Daoy (cell line): ENCODE data around the gene CLDN7. TPM values are rescaled to one million over a fixed set of nuclear protein-coding genes. Genes with fewer than 3 reads are reported as not detected.

Experiments used
- DNase-seq: peaks from one replicate; pipeline ENCODE4 v3.0.0-alpha.2; 2015; ENCODE audit warnings: low read depth
- total RNA-seq: library from RNA; depleted of rRNA; stranded (reverse); fragments of >200 nt; shearing (Covaris generic); gene quantifications from 2 replicates; pipeline ENCODE4 v1.2.3, GENCODE V29; 2014; rRNA removed

Gene CLDN7, protein sequence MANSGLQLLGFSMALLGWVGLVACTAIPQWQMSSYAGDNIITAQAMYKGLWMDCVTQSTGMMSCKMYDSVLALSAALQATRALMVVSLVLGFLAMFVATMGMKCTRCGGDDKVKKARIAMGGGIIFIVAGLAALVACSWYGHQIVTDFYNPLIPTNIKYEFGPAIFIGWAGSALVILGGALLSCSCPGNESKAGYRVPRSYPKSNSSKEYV
- not detected in 2 replicates for total RNA-seq

- no peak for DNase-seq
Observed at GRCh38 chr17:7262192-7262934, at the start of gene CLDN7. Gene CLDN7 (minus strand): TSS chr17:7262478. CDS start chr17:7262043, 435 bp downstream.

GRCh38 chr17:7311110-7311705, 48.9 kb upstream of the CLDN7 start:
- DNase-seq, result no peak

DNA sequence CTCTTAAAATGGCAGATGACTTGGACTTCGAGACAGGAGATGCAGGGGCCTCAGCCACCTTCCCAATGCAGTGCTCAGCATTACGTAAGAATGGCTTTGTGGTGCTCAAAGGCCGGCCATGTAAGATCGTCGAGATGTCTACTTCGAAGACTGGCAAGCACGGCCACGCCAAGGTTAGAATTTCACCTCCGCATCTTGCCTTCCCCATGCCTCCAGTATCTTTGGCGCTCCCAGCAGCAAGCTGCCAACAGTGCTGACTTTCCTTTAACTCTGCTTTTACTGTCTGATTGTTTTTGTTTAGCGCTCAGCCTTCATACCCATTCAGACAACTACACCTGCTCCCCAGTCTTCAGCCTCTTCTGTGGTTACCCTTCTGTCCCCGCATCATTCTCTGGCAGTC, 47.4 kb upstream of the CLDN7 start:
- DNase-seq, result no peak

DNA sequence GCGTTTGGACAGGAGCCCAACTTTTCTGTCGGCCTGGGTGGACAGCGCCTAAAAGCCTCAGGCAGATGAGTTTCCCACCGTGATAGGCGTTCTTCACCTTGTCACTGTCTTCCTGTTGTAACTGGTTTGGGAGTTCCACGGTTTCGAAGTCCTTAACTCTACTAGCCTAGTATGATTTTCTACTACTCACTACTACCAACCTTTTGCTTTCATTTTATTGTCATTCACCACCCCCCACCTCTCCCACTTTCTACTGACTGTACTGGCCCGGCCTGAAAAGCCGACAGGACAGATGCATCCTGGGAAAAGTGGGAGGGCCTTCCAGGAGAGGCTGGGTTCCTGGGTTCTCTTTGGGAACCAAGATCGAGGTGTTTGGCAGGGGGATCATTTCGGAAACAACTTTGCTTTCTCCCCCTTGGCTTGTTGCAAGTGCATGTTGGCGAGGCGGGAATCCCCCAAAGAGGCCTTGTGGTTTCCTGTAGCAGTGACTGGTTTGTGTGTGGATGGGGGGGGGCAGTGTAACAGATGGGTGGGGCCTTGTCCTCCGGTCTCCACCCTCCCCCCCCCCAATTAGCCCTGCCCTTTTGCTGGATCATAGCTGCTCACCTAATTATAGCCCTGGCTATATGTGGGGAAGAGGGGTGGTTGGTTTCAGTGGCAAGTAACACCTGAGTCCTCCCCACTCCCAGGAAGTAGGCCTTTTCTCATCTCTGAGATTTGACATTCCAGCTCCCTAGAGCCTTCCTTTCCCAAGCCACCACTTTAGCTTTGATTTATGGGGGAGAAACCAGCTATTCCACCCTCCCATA, 46.6 kb upstream of the CLDN7 start:
- DNase-seq, result peak; percentile 86

- peak; percentile 53 for DNase-seq
Observed at GRCh38 chr17:7307686-7308624, 45.7 kb upstream of the CLDN7 start.

- peak; percentile 100 for DNase-seq
Observed at GRCh38 chr17:7306911-7307685, 44.8 kb upstream of the CLDN7 start, which contains the start of gene EIF5A. Gene EIF5A (plus strand): TSS chr17:7307628. CDS start chr17:7309636, 2,008 bp downstream.

- no peak for DNase-seq
Observed at GRCh38 chr17:7304179-7304578, 41.9 kb upstream of the CLDN7 start.

GRCh38 chr17:7296189-7296861, 34.0 kb upstream of the CLDN7 start:
- peak; percentile 89 for DNase-seq

GRCh38 chr17:7295230-7296180, 33.2 kb upstream of the CLDN7 start:
- no peak for DNase-seq

DNA sequence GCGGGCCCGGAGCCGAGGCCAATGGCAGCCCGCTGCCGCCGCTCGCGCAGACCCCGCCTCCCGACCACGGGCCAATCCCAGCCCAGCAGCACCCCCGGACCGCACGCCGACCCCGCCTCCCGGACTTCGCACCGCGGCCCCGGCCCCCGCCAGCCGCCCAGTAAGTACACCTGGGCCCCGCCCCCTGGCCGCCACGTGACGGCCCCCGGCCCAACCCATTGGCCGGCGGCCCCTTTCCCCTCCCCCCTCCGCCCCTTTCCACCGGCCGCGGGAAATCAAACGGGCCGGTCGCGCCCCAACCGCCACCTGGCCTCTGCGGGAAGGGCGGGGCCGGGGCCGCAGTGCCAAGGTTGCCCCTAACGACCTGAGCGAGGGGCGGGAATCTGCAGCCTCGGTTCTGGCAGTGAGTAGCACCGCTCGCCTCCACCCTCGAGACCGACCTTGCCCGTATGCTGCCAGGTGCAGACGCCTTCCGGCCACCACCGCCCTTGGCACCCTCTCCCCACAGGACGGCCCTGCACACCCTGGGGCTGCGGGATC, 32.4 kb upstream of the CLDN7 start, which contains the start of gene YBX2:
TSS of gene YBX2 (minus strand) at position 26 of the 540 bp plus-strand sequence. CDS start 139 bp downstream, outside the sequence.
- peak; percentile 92 for DNase-seq

GRCh38 chr17:7293816-7294613, 31.7 kb upstream of the CLDN7 start:
- peak; percentile 30 for DNase-seq

DNA sequence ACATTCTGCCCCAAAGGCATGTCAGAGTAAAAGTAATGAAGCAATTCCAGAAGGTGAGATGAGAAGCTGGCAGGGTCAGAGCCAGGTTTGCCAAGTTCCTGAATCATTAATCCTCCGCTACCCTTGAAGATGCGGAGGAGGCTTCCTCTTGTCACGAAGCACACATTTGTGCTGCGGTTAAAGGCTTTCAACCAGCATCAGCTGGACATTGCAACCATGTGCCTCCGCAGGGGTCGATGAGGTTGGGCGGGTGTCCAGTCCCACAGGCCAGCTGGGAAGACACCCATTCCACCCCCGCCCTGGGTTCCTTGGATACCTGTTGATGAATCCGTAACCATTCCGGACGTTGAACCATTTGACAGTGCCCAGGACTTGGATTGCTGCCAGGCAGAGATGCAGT, 30.9 kb upstream of the CLDN7 start:
- peak; percentile 57 for DNase-seq

DNA sequence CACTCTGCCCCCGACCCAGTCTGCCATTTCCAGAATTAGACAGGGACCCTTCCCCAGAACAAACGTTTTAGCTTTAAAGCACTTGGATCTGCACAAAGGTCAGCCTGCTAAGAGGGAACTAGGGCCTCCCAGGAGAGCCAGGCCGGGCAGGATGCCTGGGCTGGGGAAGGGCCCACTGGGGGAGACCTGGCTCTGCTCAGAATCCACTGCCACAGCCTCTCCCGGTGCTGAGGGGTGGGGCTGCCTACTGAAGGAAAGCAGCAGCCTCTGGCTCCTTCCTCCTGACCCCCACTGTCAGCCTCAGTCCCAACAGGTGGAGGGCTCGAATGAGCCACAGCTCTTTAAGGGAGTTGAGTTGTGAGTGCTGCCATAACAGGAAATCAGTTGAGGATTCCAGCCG, 30.5 kb upstream of the CLDN7 start:
- DNase-seq, result no peak

DNA sequence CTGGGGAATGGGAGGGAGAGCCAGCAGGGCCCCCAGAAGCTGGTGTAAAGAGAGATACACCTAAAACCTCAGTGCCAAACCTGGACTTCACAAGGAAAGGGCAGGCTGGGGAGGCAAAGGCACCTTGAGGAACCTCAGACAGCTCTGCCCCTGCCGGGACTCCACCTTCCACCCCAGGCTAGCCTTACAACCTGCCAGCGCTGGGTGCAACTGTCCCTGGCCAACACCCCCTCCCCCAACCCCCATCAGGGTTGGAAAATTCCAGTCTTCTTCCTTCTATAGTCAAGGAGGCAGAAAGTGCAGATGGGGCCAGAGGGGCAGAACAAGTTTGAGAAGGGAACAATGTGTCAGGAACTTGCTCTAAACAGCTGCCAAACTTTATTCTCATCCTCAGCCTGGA, 29.9 kb upstream of the CLDN7 start:
- no peak for DNase-seq

DNA sequence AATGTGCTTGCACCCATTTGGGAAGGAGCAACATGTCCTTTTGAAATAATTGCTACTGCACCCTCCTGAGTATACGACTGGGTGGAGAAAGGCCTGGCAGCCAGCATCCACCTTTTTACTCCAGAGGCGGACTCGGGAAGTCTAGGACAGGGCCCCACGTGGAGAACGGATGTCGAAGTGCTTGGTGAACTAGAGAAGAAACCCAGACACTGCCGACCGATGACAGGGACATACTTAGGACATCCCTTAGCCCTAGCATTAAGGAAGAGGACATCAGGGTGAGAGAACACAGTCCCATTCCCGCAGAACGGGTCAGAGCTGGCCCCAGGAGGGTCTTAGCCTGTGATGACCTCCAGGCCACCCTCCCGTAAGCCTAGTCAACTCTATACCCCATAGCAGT, 28.4 kb upstream of the CLDN7 start:
- no peak for DNase-seq

DNA sequence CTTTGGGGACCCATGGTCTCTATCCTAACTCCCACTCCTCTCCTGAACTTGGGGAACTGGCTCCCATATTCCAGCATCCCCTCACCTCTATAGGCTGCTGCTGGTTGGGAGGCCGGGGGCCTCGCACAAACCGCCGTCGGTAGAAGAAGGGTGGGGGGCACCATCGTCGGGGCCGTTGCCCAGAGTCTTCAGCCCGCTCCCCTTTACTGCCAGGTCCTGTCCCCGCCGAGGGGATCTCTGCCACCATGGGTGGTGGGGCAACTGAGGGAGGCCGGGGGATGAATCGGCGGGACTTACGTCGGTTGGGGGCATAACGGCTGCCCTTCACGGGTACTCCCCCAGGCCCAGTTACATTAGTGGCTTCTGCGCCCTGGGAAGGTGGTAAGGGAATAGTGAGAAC, 27.9 kb upstream of the CLDN7 start:
- no peak for DNase-seq
